ENCODE data around the gene MPND. TPM values are rescaled to one million over a fixed set of nuclear protein-coding genes. Genes with fewer than 3 reads are reported as not detected.

MPND gene
- total RNA-seq, 1 experiment from 2014 or later, result 24.3 TPM

- Histone ChIP-seq H3K4me3 (replicated peaks in 1 of 2; ENCODE audit: low read depth in 1 of 2, low read length in 2 of 2) (no peak overlapping the region), H3K9ac (ENCODE audit: low read length) (no peak overlapping the region), H3K4me1 (ENCODE audit: control insufficient read depth in 1 of 2, insufficient read depth in 2 of 2, low read length in 2 of 2) (peaks cover 56 to 66% of the 10 kb centered on the region in 2 experiments), H3K27ac (ENCODE audit: low read depth, low read length) (peak overlapping the region; percentile 37), H3K9me3 (ENCODE audit: control insufficient read depth in 1 of 2, insufficient read depth in 1 of 2, low read depth in 1 of 2, low read length in 2 of 2) (no peaks in the 10 kb centered on the region), H3K4me2 (ENCODE audit: low read length) (peak overlapping the region; percentile 50), H3K36me3 (ENCODE audit: control insufficient read depth in 1 of 2, insufficient read depth in 2 of 2, low read length in 2 of 2) (no peaks in the 10 kb centered on the region; a peak in 1 of 4 replicates), H3K27me3 (ENCODE audit: insufficient read depth, low read length) (no peaks in the 10 kb centered on the region), H4K20me1 (ENCODE audit: insufficient read depth) (peaks cover 3% of the 10 kb centered on the region; the same call in 1 of the 2 replicates), H2AFZ (ENCODE audit: low read depth, low read length, poor library complexity, severe bottlenecking) (no peak overlapping the region), H3K79me2 (ENCODE audit: insufficient read depth, low read length) (peaks cover 80% of the 10 kb centered on the region), H3K9me2 (ENCODE audit: insufficient read depth) (no peaks in the 10 kb centered on the region)
- DNase-seq (ENCODE audit: low read depth, low spot score) (no peak), ATAC-seq (no peak)
- BruUV-seq (replicated peaks), result no TSS peak
- ChIA-PET POLR2A (interaction anchor here (0.9 kb wide), 1 partner anchor 10 kb away, joined by 3 read pairs; no protein-coding TSS in a partner anchor), CTCF (no interaction called here), RAD21 (ENCODE audit: low non-redundant PET in 1 of 2, low total read pairs in 2 of 2, uncharacterized antibody in 2 of 2, unreplicated experiment in 2 of 2) (no interaction called here)
- intact Hi-C loops (cut with micrococcal nuclease), result no loop called here
- TF ChIP-seq JUND (IDR thresholded peaks at IDR 0.05), result no peak
- no peak for TF ChIP-seq ATF3 (IDR thresholded peaks at IDR 0.05)
- no peak for TF ChIP-seq ZFX (IDR thresholded peaks at IDR 0.05)
- TF ChIP-seq EZH2phosphoT487 (IDR thresholded peaks at IDR 0.05; ENCODE audit: borderline replicate concordance), result no peak
- peak; percentile 81 for TF ChIP-seq EGR1 (IDR thresholded peaks at IDR 0.05; ENCODE audit: low read depth)
- TF ChIP-seq SIN3A (IDR thresholded peaks at IDR 0.05; ENCODE audit: low read depth), result 0 out of 2 replicates have a peak, but pooled peaks have one; percentile 44
- no peak for TF ChIP-seq ZBTB33 (IDR thresholded peaks at IDR 0.05; ENCODE audit: extremely low read depth, insufficient replicate concordance, low read length)
- TF ChIP-seq FOSL1 (IDR thresholded peaks at IDR 0.05; ENCODE audit: low read depth), result no peak
- no peak for TF ChIP-seq CTCF (IDR thresholded peaks at IDR 0.05 in 2 of 3, conservative IDR thresholded peaks at IDR 0.05 in 1 of 3; ENCODE audit: borderline replicate concordance in 1 of 3, insufficient read depth in 1 of 3, low read depth in 2 of 3, low read length in 2 of 3)
- no peak for TF ChIP-seq SRF (IDR thresholded peaks at IDR 0.05; ENCODE audit: low read depth)
Measured at GRCh38 chr19:4379383-4380253, 36.3 kb downstream of the MPND start.
